ENCODE results near the gene GSTT4.
"Not testable (repeated sequence)": the region's sequence is repeated elsewhere in the genome, so short reads cannot be mapped to it uniquely, and the experiment has no call there.

Gene GSTT4

DNA sequence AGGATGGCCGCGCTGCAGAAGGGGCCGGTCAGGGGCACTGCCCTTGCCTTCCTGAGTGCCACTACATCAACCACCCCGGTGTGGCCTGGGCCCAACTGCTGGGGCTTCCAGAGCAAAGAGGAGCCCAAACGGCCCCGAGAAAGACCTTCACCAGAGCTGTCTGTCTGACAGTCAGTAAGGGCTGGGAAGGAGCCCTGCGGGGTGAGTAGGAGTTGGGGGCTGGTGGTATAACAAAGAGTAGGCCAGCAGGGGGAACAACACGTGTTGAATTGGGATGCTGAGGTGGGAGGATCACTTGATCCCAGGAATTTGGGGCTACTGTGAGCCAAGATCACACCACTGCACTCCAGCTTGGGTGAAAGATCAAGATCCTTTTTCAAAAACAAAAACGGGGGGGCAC, 3.9 kb downstream of the GSTT4 start:
- Mint-ChIP-seq H3K4me3 (no peak overlapping the region), H3K27ac (ENCODE audit: low read depth) (no peak overlapping the region), H3K4me1 (no peaks in the 10 kb centered on the region), H3K9me3 (no peaks in the 10 kb centered on the region), H3K27me3 (peaks cover 11% of the 10 kb centered on the region), H3K36me3 (ENCODE audit: insufficient read depth) (no peaks in the 10 kb centered on the region)
- DNase-seq (ENCODE audit: low spot score in 2 of 2) (no peak), ATAC-seq (replicated peaks; ENCODE audit: extremely low read depth, poor library complexity, severe bottlenecking) (no peak)

DNA sequence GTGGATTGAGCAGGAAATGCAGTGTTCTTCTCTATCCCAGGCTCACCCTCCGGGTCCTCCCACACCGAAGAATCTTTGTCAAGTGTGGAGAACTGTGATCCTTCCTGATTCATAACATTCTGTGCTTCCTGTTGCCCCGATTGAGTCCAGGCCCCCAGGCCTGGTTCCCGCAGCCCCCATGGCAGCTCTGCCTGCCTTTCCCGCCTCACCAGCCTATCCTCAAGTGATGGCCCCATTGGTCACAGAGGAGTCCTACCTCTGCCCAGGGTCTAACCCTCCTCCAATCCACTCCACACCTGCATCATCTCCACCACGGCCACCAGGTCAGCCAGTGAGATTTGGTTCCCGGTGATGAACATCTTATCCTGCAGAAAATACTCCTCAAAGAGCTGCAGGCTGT, 5.5 kb downstream of the GSTT4 start:
- not testable (repeated sequence) for H3K36me3 Mint-ChIP-seq (ENCODE audit: insufficient read depth); H3K4me3 Mint-ChIP-seq; ATAC-seq (replicated peaks; ENCODE audit: extremely low read depth, poor library complexity, severe bottlenecking); H3K27ac Mint-ChIP-seq (ENCODE audit: low read depth); H3K9me3 Mint-ChIP-seq; DNase-seq (ENCODE audit: low spot score in 2 of 2); H3K4me1 Mint-ChIP-seq
- H3K27me3 Mint-ChIP-seq = peaks cover 11% of the 10 kb centered on the region

DNA sequence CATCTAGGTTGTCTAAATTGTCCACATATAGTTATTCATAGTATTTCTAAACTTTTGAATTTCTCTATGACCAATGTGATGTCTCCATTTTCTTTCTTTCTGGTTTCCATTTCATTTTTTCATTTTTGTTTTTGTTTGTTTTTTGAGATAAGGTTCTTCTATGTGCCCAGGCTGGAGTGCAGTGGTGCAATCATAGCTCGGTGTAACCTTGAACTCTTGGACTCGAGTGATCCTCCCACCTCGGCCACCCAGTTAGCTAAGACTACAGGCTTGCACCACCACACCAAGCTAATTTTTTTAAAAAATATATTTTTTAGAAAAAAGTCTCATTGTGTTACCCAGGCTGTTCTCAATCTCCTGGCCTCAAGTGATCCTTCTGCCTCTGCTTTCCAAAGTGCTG, 8.2 kb downstream of the GSTT4 start:
- H3K4me3 Mint-ChIP-seq = no peak overlapping the region
- H3K27me3 Mint-ChIP-seq = peaks cover 8% of the 10 kb centered on the region
- no peaks in the 10 kb centered on the region for H3K36me3 Mint-ChIP-seq (ENCODE audit: insufficient read depth)
- no peak for ATAC-seq (replicated peaks; ENCODE audit: extremely low read depth, poor library complexity, severe bottlenecking)
- DNase-seq (ENCODE audit: low spot score in 2 of 2) = no peak
- no peaks in the 10 kb centered on the region for H3K9me3 Mint-ChIP-seq
- no peaks in the 10 kb centered on the region for H3K4me1 Mint-ChIP-seq
- H3K27ac Mint-ChIP-seq (ENCODE audit: low read depth) = no peak overlapping the region

DNA sequence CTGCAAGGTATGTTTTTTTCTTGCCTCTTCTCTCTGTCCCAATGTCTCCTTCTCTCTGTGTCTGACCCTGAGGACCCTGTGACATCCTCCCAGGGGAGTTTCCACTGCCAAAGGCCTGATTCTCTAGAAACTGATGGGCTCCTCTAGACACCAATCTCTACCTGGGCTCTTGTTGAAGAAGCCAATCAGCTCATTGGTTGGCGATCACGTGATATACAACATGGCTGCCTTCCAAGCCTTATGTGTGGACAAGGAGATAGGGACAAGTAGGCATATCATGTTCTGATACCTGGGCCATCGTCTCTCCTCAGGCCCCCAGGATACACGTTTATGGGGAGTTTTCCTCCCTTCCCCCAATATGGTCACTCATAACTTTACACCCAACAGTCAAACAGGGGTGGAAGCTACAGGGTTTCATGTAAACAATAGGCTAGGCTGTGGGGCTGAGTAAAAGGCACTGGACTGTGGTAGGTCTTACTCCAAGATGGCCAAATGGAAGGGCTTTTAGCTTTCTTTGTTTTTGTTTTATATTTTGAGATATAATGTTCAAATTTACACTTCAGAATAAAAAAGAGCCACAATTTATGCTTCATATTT, 11.6 kb downstream of the GSTT4 start:
- not testable (repeated sequence) for H3K4me1 Mint-ChIP-seq; DNase-seq (ENCODE audit: low spot score in 2 of 2); H3K4me3 Mint-ChIP-seq; H3K36me3 Mint-ChIP-seq (ENCODE audit: insufficient read depth); H3K27me3 Mint-ChIP-seq; H3K27ac Mint-ChIP-seq (ENCODE audit: low read depth); ATAC-seq (replicated peaks; ENCODE audit: extremely low read depth, poor library complexity, severe bottlenecking); H3K9me3 Mint-ChIP-seq

DNA sequence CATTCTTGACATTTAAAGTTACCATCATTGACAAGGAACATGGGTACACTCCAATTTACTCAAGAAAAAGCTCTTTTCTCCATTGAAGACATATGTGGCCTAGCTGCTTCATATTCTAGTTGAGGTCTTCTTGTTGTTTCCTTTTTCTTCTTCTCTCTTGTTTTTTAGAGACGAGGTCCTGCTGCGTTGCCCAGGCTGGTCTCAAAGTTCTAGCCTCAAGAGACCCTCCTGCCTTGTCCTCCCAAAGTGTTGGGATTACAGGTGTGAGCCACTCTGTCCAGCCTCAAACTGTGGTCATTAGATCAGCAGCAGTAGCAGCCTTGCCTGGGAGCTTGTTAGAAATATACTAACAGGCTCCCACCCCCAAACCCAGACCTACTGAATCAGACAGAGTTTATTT, 12.2 kb downstream of the GSTT4 start:
- not testable (repeated sequence) for H3K36me3 Mint-ChIP-seq (ENCODE audit: insufficient read depth); H3K27me3 Mint-ChIP-seq; H3K4me1 Mint-ChIP-seq; DNase-seq (ENCODE audit: low spot score in 2 of 2); H3K4me3 Mint-ChIP-seq; H3K9me3 Mint-ChIP-seq; H3K27ac Mint-ChIP-seq (ENCODE audit: low read depth); ATAC-seq (replicated peaks; ENCODE audit: extremely low read depth, poor library complexity, severe bottlenecking)

DNA sequence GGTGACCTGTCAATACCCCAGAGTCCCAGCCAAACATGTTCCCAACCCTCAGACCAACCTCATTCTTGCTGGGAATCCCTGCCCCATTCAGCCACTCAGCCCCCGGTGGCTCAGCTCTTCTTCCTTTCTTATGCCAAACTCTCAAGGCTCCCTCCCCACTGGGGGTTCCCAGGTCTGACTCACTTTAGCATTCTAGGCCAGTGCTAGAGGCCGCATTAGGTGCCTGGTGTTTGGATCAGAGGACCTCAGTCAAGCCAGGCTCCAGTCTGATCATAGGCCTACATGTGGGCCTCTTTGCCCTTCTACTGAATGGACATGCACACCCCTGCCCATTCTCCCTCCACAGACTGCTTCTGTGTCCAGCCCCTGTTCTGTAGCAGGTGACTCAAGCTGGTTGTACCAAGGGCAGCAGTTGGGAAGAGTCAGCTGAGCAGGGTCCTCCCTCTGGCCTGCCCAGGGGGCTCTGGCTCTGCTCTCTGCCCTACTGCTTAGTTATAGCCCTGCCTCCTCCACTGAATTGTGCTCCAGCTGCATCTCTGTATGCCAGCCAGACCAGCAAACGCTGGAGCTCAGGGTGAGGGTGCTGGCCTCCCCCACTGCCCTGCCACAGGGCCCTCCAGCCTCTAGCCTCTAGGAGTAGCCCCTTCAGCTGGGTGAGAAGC, 15.5 kb downstream of the GSTT4 start:
- not testable (repeated sequence) for H3K4me3 Mint-ChIP-seq; H3K9me3 Mint-ChIP-seq; H3K36me3 Mint-ChIP-seq (ENCODE audit: insufficient read depth); H3K27me3 Mint-ChIP-seq; ATAC-seq (replicated peaks; ENCODE audit: extremely low read depth, poor library complexity, severe bottlenecking); H3K27ac Mint-ChIP-seq (ENCODE audit: low read depth); DNase-seq (ENCODE audit: low spot score in 2 of 2); H3K4me1 Mint-ChIP-seq

DNA sequence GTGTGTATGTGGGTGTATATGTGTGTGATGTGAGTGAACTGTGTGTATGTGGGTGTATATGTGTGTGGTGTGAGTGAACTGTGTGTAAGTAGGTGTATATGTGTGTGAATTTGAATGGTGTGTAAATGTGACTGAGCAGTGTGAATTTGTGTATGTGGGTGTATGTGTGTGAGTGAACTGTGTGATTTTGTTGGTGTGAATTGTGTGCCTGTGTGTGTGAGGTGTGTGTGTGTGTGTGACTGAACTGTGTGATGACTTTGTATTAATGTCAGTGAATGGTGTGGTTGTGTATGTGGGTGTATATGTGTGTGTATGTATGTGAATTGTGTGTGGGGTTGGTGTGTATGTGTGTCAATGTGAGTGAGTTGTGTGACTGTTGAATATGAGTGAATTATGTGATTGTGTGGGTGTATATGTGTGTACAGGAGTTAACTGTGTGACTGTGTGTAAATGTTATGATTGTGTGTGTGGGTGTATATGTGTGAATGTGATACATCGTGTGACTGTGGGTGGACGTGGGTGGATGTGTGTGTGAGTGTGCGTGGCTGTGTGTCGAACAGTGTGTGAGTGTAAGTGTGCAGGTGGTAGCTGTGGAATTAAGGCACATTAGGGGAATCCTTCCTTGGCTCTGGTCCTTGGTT, 18.6 kb downstream of the GSTT4 start:
- ATAC-seq (replicated peaks; ENCODE audit: extremely low read depth, poor library complexity, severe bottlenecking); DNase-seq (ENCODE audit: low spot score in 2 of 2); H3K9me3 Mint-ChIP-seq; H3K27ac Mint-ChIP-seq (ENCODE audit: low read depth); H3K36me3 Mint-ChIP-seq (ENCODE audit: insufficient read depth); H3K4me3 Mint-ChIP-seq; H3K4me1 Mint-ChIP-seq; H3K27me3 Mint-ChIP-seq: not testable (repeated sequence)

DNA sequence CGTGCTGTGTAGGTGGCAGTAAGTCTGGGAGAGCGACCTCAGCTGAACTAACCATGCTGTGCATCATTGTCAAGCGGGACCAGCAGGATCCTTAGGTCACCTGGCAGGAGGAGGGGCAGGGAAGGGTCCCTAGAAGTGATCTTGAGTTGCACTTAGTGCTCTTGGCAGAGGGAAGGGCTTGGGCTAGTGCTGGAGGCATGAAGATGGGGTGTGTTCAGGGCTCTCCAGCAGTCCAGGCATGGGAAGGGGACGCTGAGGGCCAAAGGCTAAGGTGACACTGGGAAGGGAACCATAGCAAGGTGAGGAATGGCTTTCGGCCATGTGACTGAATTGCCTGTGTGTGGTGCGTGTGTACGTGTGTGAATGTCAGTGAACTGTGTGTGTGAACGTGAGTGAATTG, 19.2 kb downstream of the GSTT4 start:
- H3K4me3 Mint-ChIP-seq; H3K36me3 Mint-ChIP-seq (ENCODE audit: insufficient read depth); ATAC-seq (replicated peaks; ENCODE audit: extremely low read depth, poor library complexity, severe bottlenecking); H3K27me3 Mint-ChIP-seq; H3K4me1 Mint-ChIP-seq; H3K9me3 Mint-ChIP-seq; H3K27ac Mint-ChIP-seq (ENCODE audit: low read depth); DNase-seq (ENCODE audit: low spot score in 2 of 2): not testable (repeated sequence)

DNA sequence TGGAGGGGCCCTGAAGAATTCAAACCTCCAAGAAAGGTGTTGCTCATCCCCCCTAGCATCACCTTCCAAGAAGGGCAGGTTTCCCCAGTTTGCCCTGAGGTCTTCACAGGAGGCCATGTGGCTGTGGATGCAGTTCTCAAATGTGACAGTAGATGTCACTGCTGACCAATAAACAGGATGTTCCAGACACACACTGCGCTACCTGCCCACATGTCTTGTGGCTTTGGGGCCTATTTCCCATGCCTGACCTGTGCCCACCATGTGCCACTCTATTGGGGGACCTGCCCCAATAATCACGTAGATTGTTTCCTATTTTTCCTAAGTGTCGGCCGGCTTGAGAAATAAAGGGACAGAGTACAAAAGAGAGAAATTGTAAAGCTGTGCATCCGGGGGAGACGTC, 20.8 kb downstream of the GSTT4 start:
- H3K4me3 Mint-ChIP-seq = no peak overlapping the region
- H3K4me1 Mint-ChIP-seq = peaks cover 5% of the 10 kb centered on the region
- no peaks in the 10 kb centered on the region for H3K9me3 Mint-ChIP-seq
- no peaks in the 10 kb centered on the region for H3K36me3 Mint-ChIP-seq (ENCODE audit: insufficient read depth)
- ATAC-seq (replicated peaks; ENCODE audit: extremely low read depth, poor library complexity, severe bottlenecking) = peak; percentile 82
- no peaks in the 10 kb centered on the region for H3K27me3 Mint-ChIP-seq
- peak; percentile 38 to 43 for DNase-seq (ENCODE audit: low spot score in 2 of 2)
- no peak overlapping the region for H3K27ac Mint-ChIP-seq (ENCODE audit: low read depth)

DNA sequence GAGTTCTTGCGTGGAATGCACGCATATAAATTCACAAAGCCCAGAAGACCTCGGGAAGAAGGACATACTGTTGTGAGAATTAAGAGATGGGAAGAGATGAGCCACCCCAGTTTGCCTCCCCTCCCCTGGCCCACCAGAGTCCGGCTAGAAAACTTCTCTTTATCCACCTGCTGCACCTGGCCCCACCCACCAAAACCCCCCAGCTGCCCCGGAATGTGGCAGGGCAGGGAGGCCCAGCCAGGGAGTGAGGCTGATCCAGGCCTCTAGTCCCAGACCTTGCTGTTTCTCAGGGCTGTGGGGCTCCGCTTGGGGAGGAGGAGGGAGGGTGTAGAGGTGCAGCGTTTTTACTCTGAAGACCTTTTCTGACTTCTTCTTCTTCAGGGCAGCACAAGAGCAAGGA, 24.7 kb downstream of the GSTT4 start:
- DNase-seq (ENCODE audit: low spot score in 2 of 2); H3K4me3 Mint-ChIP-seq; H3K36me3 Mint-ChIP-seq (ENCODE audit: insufficient read depth); H3K27me3 Mint-ChIP-seq; H3K27ac Mint-ChIP-seq (ENCODE audit: low read depth); H3K9me3 Mint-ChIP-seq; ATAC-seq (replicated peaks; ENCODE audit: extremely low read depth, poor library complexity, severe bottlenecking); H3K4me1 Mint-ChIP-seq: not testable (repeated sequence)

DNA sequence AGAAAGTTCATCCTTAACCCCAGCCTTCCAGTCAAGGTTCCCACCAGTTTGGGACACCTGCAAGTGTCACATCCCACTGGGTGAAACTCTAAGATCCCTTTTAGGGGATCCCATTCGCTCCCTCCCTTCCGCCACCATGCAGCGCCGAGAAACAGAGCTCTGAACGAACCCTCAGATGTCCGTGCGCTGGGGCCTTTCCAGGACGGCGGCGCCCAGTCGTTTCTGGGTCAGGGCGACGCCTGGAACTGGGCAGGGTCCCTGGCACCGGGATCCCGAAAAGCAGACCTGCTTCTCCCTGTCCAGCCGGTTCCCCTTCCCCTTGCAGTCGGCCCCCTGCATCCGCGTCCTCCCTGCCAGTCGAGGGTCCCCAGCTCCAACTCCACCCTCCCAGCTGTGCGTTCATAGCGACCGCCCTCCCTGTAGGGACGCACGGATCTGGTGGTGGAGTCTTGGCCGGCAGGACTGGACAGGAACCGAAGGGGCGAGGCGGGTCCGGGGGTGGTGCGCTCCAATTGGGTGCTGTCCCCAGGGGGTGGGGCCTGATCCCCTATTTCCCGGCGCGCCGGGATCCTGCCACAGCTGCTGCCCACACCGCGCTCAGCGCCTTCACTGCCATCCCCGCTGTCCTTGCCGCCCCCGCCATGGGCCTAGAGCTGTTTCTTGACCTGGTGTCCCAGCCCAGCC, 25.6 kb downstream of the GSTT4 start, which contains the start of gene GSTT2:
Gene GSTT2, plus strand, starts transcription at position 578 of the 684 bp plus-strand sequence.
- not testable (repeated sequence) for DNase-seq (ENCODE audit: low spot score in 2 of 2); ATAC-seq (replicated peaks; ENCODE audit: extremely low read depth, poor library complexity, severe bottlenecking); H3K27ac Mint-ChIP-seq (ENCODE audit: low read depth); H3K4me3 Mint-ChIP-seq; H3K27me3 Mint-ChIP-seq; H3K4me1 Mint-ChIP-seq; H3K36me3 Mint-ChIP-seq (ENCODE audit: insufficient read depth); H3K9me3 Mint-ChIP-seq

DNA sequence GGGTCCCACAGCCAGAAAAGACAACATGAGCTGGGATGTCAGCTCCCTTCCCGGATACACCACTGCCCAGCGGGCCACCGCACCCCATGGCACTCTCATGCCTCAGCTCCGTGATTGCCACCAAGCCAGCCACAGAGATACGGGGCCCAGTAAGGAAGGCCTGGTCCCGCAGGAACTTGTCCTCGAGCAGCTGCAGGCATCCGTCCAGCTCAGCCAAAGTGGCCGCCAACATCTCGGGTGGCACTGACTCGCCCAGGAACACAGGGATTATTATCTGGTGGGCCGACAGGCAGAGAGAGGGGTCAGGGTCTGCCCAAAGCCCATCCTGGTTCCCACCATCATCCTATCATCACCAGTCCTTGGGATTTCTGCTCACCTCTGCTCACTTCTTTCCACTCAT, 27.9 kb downstream of the GSTT4 start:
- H3K4me3 Mint-ChIP-seq; H3K27me3 Mint-ChIP-seq; H3K27ac Mint-ChIP-seq (ENCODE audit: low read depth); H3K4me1 Mint-ChIP-seq; H3K36me3 Mint-ChIP-seq (ENCODE audit: insufficient read depth); H3K9me3 Mint-ChIP-seq; ATAC-seq (replicated peaks; ENCODE audit: extremely low read depth, poor library complexity, severe bottlenecking); DNase-seq (ENCODE audit: low spot score in 2 of 2): not testable (repeated sequence)

Measured in central memory CD8-positive, alpha-beta T cell (primary cell).